Measurements from ENCODE around the gene IPPK. TPM values are rescaled to one million over a fixed set of nuclear protein-coding genes. Genes with fewer than 3 reads are reported as not detected.
"Not testable (repeated sequence)": the region's sequence is repeated elsewhere in the genome, so short reads cannot be mapped to it uniquely, and the experiment has no call there.

The IPPK gene
- total RNA-seq, 2 experiments from 2014 or later = 14.8 to 16.8 TPM

- POLR2A ChIA-PET = no interaction called here
- CTCF ChIA-PET = interaction anchor here (0.7 kb wide), 1 partner anchor 420 kb away, joined by 3 read pairs; no protein-coding TSS in a partner anchor
These were observed 61.6 kb downstream of the IPPK start for GRCh38 chr9:92608241-92608908.

GRCh38 chr9:92607773-92608172 lies 62.2 kb downstream of the IPPK start:
- ChIA-PET POLR2A (no interaction called here), CTCF (interaction anchor here (0.7 to 0.8 kb wide), 2 partner anchors 12 to 421 kb away, joined by 3 read pairs; no protein-coding TSS in a partner anchor)

DNA sequence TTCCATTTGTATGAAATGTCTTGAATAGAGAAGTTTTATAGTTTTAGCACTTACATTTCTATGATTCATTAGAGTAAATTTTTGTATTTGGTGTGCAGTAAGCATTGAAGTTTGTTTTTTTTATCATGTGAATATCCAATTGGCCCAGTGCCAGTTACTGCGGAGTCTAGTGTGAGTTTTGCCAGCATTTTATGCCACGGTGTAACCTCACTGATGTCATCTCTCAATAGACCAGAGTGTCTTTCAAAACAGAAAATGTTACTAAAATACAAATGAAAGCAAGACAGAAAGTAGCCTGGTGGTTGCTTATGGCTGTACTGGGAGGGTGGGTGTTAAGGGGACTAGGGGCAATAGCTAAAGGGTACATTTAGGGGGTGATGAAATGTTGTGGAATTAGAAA lies 62.8 kb downstream of the IPPK start:
- POLR2A ChIA-PET = no interaction called here
- CTCF ChIA-PET = interaction anchor here (0.6 to 0.8 kb wide), 2 partner anchors 13 to 121 kb away, joined by 3 read pairs; no protein-coding TSS in a partner anchor

GRCh38 chr9:92605224-92605623 lies 64.7 kb downstream of the IPPK start:
- ChIA-PET POLR2A (no interaction called here), CTCF (no interaction called here)

DNA sequence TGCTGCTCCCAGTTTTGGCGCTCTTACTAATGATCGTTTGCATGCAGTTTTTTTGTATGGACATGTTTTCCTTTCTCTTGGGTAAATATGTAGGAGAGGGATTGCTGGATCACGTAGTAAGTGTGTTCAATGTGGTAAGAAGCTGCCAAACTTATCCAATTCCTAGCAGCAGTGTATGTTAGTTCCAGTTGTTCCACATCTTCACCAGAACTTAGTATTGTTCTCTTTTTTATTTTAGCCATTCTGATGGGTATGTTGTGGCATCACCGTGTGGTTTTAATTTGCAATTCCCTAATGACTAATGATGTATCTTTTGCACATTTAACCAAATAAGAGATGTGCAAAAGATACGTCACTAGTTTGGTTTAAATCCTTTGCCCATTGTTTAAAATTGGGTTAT lies 65.9 kb downstream of the IPPK start:
- ChIA-PET CTCF (no interaction called here), POLR2A (interaction anchor here (0.5 kb wide), 1 partner anchor 270 kb away, joined by 3 read pairs; no protein-coding TSS in a partner anchor)

GRCh38 chr9:92603100-92603499 lies 66.8 kb downstream of the IPPK start:
- ChIA-PET CTCF (no interaction called here), POLR2A (interaction anchor here (0.7 kb wide), 1 partner anchor 286 kb away, joined by 3 read pairs; no protein-coding TSS in a partner anchor)

- ChIA-PET CTCF (no interaction called here), POLR2A (interaction anchor here (0.7 kb wide), 1 partner anchor 285 kb away, joined by 3 read pairs; no protein-coding TSS in a partner anchor)
These were observed 67.5 kb downstream of the IPPK start for GRCh38 chr9:92602413-92602812.

DNA sequence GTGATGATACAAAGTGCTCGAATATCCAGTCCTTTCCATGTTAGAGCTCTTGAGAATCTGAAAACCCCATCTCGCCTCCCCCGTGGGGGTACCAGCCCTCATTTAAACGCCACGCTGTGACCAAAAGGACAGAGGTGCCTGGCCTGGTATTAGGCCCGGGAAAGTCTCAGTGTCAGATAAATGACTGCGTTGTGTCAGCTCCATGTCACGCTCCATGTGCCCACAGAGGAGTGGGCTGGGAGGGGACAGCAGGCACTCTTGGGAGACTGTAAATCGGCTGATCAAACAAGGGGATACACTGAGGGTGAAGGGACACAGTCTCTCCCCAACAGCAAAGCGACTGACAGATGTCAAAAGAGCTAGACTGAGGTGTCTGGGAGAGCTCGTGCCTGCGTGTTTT lies 68.5 kb downstream of the IPPK start:
- ChIA-PET CTCF (no interaction called here), POLR2A (no interaction called here)

- ChIA-PET POLR2A (no interaction called here), CTCF (no interaction called here)
These were observed 69.3 kb downstream of the IPPK start for GRCh38 chr9:92600462-92601261.

DNA sequence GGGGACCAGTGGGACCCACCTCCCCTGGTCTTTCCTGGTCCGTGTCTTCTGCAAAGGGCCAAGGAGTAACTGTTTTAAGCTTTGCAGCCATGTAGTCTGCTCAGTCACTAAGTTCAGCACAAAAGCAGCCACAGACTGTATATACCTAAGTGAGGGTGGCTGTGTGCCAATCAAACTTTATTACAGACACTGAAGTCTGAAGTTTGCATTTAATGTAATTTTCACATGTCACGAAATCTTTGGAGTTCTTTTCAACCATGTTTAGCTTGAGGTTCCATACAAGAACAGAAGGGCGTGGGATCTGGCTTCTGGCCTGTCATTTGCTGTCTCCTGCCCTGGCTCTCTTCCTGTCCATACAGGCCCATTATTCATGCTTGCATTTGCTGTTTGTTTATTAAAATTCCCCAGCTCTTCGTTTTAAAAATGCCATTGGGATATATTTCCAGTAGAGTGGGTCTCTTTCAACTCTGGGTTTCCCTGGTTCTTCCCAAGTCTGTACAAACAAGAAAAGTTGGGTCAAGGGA lies 69.9 kb downstream of the IPPK start:
- POLR2A ChIA-PET = no interaction called here
- CTCF ChIA-PET = no interaction called here

DNA sequence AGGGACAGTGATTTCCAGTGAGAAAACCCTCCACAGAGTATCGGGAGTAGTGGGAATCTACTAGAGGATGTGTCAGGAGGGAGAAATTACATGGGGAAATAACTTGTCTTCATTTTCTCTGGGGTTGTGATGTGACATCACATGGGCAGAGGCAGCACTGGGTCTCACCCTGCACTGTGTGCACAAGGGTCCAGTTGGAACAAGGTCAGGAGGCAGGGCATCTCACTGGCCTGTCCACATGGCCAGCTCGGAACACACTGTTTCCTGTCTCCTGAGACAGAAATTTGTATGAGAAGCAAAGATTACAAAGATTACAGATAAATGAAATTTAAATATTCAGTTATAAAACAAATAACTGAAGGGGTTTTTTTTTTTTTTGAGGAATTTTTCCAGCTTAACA lies 71.5 kb downstream of the IPPK start:
- CTCF ChIA-PET = no interaction called here

GRCh38 chr9:92595930-92596329 lies 74.0 kb downstream of the IPPK start:
- ChIA-PET CTCF (interaction anchor here (0.6 to 0.7 kb wide), 2 partner anchors 21 to 66 kb away, joined by 3 read pairs; no protein-coding TSS in a partner anchor), POLR2A (no interaction called here)

More for the DNA sequence above, 71.5 kb downstream of the IPPK start:
- POLR2A ChIA-PET = interaction anchor here (0.6 kb wide), 1 partner anchor 307 kb away, joined by 5 read pairs; no protein-coding TSS in a partner anchor

DNA sequence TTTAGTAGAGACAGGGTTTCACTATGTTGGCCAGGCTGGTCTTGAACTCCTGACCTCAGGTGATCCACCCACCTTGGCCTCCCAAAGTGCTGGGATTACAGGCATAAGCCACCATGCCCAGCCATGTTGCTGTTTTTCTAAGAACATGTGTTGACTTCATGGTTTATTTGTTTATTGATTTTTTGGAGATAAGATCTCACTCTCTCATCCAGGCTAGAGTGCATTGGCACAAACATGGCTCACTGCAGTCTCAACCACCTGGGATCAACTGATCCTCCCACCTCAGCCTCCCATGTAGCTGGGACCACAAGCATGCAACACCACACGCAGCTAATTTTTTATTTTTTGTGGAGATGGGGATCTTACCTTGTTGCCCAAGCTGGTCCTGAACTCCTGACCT lies 74.9 kb downstream of the IPPK start:
- POLR2A ChIA-PET, CTCF ChIA-PET: not testable (repeated sequence)

DNA sequence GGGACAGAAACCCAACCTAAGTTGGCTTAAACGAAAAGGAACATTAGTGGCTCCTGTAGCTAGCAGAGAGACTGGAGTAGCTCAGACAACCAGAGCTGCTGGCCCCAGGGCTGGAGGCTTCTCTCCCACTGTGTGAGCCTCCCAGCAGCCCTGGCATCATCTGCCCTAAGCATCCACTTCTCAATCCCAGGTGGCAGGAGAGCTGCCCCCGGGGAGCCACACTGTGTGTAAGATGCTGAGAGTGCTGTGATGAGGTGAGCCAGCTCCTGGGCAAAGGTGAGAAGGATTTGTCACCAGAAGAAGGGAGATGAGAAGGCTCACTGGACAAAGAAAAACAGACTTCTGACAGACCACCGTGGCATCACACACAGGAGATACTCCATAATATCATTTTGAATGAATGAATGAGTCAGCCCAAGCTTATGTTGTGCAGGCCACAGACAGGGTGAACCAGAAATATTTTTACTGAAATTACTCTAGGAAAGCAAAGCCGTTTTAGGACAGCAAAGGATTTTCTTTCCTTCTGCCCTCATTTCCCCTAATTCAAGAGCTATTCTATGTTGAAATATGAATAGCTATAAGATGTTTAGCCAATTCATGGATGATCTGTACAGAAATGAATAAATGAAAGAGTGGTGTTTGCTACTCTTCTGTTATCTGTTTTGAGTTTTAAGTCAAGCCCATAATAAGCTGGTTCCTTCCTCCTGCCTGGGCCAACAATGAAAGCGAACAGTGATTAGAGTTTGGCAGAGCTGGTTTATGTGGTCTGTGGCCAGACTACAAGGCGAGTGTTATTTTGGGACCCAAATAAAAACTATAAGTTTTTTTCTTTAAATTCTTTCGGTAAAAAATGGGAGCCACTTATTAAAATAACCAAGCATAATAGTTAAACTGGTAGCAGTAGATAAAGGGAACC lies 76.7 kb downstream of the IPPK start:
- ChIA-PET POLR2A (no interaction called here), CTCF (no interaction called here)

DNA sequence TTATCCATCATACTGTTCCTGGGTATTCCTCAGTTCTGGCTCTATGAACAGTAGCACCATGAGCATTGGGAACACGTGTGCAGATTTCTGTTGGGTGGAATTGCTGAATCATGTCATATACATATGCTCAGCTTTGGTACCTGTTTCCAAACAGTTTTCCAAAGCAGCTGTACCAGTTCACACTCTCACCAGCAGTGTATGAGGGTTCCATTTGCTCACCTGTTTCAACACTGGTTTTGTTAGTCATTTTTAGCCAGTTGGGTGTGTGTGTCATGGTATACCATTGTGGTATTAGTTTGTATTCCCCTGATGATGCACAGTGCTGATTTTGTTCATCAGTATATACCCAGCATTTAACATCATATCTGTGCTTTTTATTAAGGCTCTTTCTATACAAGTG lies 77.4 kb downstream of the IPPK start:
- ChIA-PET POLR2A (no interaction called here), CTCF (no interaction called here)

DNA sequence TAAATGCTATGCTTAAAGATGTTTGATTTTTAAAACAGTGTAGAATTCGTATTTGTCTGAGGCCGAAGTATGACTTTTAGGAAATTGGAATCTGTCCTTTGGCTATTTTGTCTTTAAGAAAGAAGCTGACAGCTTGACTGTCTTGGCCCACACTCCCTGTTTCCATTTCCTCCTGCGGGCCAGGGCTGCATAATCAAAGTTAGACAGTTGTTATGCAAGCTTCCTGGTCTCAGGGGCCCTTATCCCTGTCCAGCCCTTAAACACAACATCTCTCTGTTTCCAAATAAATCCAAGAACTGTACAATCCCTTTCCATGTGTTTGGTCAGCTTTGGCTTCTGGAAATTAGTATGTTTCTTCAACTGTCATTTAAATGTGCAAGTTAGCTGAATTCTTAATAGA lies 79.6 kb downstream of the IPPK start:
- CTCF ChIA-PET = no interaction called here
- POLR2A ChIA-PET = no interaction called here

- POLR2A ChIA-PET = no interaction called here
- CTCF ChIA-PET = no interaction called here
These were observed 80.0 kb downstream of the IPPK start for GRCh38 chr9:92589923-92590322.

DNA sequence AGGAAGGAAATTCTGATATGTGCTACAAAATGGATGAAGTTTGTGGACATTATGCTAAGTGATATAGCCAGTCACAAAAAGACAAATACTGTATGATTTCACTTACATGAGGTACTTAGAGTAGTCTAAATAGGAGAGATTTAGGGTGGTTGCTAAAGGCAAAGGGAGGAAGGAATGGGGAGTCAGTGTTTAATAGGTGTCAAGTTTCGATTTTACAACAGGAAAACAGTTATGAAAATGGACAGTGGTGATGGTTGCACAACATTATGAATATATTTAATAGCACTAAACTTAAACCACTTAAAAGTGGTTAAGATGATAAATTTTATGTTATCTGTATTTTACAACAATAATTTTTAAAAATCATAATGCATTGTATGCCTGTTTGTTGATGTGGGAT lies 93.8 kb downstream of the IPPK start:
- ChIA-PET POLR2A (no interaction called here), CTCF (no interaction called here)

GRCh38 chr9:92573612-92574011 lies 96.3 kb downstream of the IPPK start:
- POLR2A ChIA-PET, CTCF ChIA-PET: not testable (repeated sequence)

- POLR2A ChIA-PET, CTCF ChIA-PET: not testable (repeated sequence)
These were observed 98.1 kb downstream of the IPPK start for GRCh38 chr9:92571871-92572270.

Data from activated CD8-positive, alpha-beta memory T cell treated with anti-CD3 and anti-CD28 coated beads for 36 hours (primary cell).